ENCODE measurements around the gene MRPL37. TPM values are rescaled to one million over a fixed set of nuclear protein-coding genes. Genes with fewer than 3 reads are reported as not detected.
"Not testable (repeated sequence)": the region's sequence is repeated elsewhere in the genome, so short reads cannot be mapped to it uniquely, and the experiment has no call there.

MRPL37 gene
- total RNA-seq, 1 experiment from 2014 or later = 152 TPM

GRCh38 chr1:54171606-54172005 lies 28.4 kb upstream of the MRPL37 start:
- no peak for DNase-seq (ENCODE audit: extremely low read depth, low read depth)

GRCh38 chr1:54172614-54173599 lies 27.1 kb upstream of the MRPL37 start:
- DNase-seq (ENCODE audit: extremely low read depth, low read depth) = no peak

- DNase-seq (ENCODE audit: extremely low read depth, low read depth) = no peak
Observed at GRCh38 chr1:54173681-54174080, 26.3 kb upstream of the MRPL37 start.

GRCh38 chr1:54174106-54174505 lies 25.9 kb upstream of the MRPL37 start:
- DNase-seq (ENCODE audit: extremely low read depth, low read depth) = no peak

- DNase-seq (ENCODE audit: extremely low read depth, low read depth) = no peak
Observed at GRCh38 chr1:54176621-54177327, 23.2 kb upstream of the MRPL37 start.

- no peak for DNase-seq (ENCODE audit: extremely low read depth, low read depth)
Observed at GRCh38 chr1:54177726-54178125, 22.2 kb upstream of the MRPL37 start.

- DNase-seq (ENCODE audit: extremely low read depth, low read depth) = no peak
Observed at GRCh38 chr1:54178296-54179070, 21.5 kb upstream of the MRPL37 start.

GRCh38 chr1:54180701-54181360 lies 19.1 kb upstream of the MRPL37 start:
- no peak for DNase-seq (ENCODE audit: extremely low read depth, low read depth)

- DNase-seq (ENCODE audit: extremely low read depth, low read depth) = no peak
Observed at GRCh38 chr1:54186056-54186455, 13.9 kb upstream of the MRPL37 start.

GRCh38 chr1:54188291-54188690 lies 11.7 kb upstream of the MRPL37 start:
- DNase-seq (ENCODE audit: extremely low read depth, low read depth) = no peak

GRCh38 chr1:54190526-54190925 lies 9.4 kb upstream of the MRPL37 start:
- no peak for DNase-seq (ENCODE audit: extremely low read depth, low read depth)

GRCh38 chr1:54191525-54191924 lies 8.4 kb upstream of the MRPL37 start:
- DNase-seq (ENCODE audit: extremely low read depth, low read depth) = no peak

GRCh38 chr1:54193453-54193852 lies 6.5 kb upstream of the MRPL37 start:
- DNase-seq (ENCODE audit: extremely low read depth, low read depth) = no peak

GRCh38 chr1:54199151-54199764 lies 709 bp upstream of the MRPL37 start:
- DNase-seq (ENCODE audit: extremely low read depth, low read depth) = peak; percentile 40

GRCh38 chr1:54200519-54200997 lies 591 bp downstream of the MRPL37 start:
- DNase-seq (ENCODE audit: extremely low read depth, low read depth) = no peak

- no peak for DNase-seq (ENCODE audit: extremely low read depth, low read depth)
Observed at GRCh38 chr1:54204199-54204598, 4.2 kb downstream of the MRPL37 start.

- no peak for DNase-seq (ENCODE audit: extremely low read depth, low read depth)
Observed at GRCh38 chr1:54207287-54207686, 7.3 kb downstream of the MRPL37 start.

GRCh38 chr1:54207896-54208295 lies 7.9 kb downstream of the MRPL37 start:
- DNase-seq (ENCODE audit: extremely low read depth, low read depth) = not testable (repeated sequence)

- DNase-seq (ENCODE audit: extremely low read depth, low read depth) = no peak
Observed at GRCh38 chr1:54212872-54213271, 12.9 kb downstream of the MRPL37 start.

GRCh38 chr1:54215523-54215922 lies 15.6 kb downstream of the MRPL37 start:
- no peak for DNase-seq (ENCODE audit: extremely low read depth, low read depth)

Data from NCI-H460 (cell line).